Measurements from ENCODE around the gene ULK3. TPM values are rescaled to one million over a fixed set of nuclear protein-coding genes. Genes with fewer than 3 reads are reported as not detected.

Gene ULK3
- total and polyA plus RNA-seq, 2 of the 4 experiments (the other 2 are of a cell fraction) = 11.8 to 22.7 TPM

DNA sequence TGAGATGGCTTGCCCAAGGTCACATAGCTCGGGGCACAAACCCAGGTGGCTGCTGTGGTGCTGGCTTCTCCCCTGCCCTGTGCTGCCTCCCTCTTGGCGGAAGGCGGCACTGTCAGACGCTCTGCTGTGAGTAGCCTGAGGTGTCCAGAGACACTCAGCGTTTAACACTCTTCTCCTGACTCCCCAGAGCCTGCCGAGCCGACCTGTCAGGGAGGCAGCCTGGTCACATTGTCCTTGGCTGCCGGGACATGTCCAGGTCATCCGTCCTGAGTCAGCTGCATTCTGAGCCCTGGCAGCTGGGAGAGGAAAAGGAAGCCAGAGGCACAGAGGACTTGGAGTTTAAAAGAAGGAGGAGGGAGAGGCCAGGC, 25.6 kb downstream of the ULK3 start:
- 21% methylated on average over 3 of the region's 9 CpGs; no CpG with 5 or more reads in 1 of the 2 experiments for WGBS, 2 experiments (ENCODE audit: extremely low coverage in 2 of 2, insufficient read length in 1 of 2)
- H3K4me1 ChIP-seq (ENCODE audit: control insufficient read depth, insufficient read depth, low read length) = no peaks in the 10 kb centered on the region
- no peak overlapping the region for H3K4me2 ChIP-seq (ENCODE audit: low read depth, low read length)
- H4K8ac ChIP-seq (ENCODE audit: low read depth in 2 of 2, low read length in 2 of 2) = no peak overlapping the region
- DNase-seq = peak; percentile 16
- H2AK9ac ChIP-seq (replicated peaks; ENCODE audit: low read depth, low read length, poor library complexity) = peak overlapping the region; percentile 65
- H2BK5ac ChIP-seq (ENCODE audit: low read depth, low read length, poor library complexity, severe bottlenecking) = no peak overlapping the region
- 0 out of 2 replicates have a peak, but pooled peaks cover 4% of the 10 kb centered on the region for H3K9me1 ChIP-seq (ENCODE audit: insufficient read depth, low read length)
- in situ Hi-C loops (cut with MboI; ENCODE audit: low sequenced_read_pairs) (no loop called here), intact Hi-C loops (cut with micrococcal nuclease) (no loop called here), dilution Hi-C loops (cut with HindIII; ENCODE audit: low sequenced_read_pairs, unreplicated experiment) (no loop called here)
- H2AFZ ChIP-seq (replicated peaks; ENCODE audit: low read length, poor library complexity) = peak overlapping the region; percentile 70
- H3K27ac ChIP-seq (ENCODE audit: insufficient read depth, low read length) = no peak overlapping the region
- CTCF ChIA-PET = no interaction called here
- POLR2A ChIA-PET (ENCODE audit: unreplicated experiment) = no interaction called here
- H4K5ac ChIP-seq (ENCODE audit: low read depth, low read length) = no peak overlapping the region
- H3K79me1 ChIP-seq (ENCODE audit: low read depth in 1 of 2, low read length in 2 of 2) = no peaks in the 10 kb centered on the region
- ATAC-seq (ENCODE audit: low read depth) = peak; percentile 77
- H3K27me3 ChIP-seq (ENCODE audit: control insufficient read depth, insufficient read depth, low read length) = peaks cover 21% of the 10 kb centered on the region; the same call in 1 of the 2 replicates
- H2AK5ac ChIP-seq (ENCODE audit: low read depth, low read length) = no peak overlapping the region
- no peak overlapping the region for H3K4me3 ChIP-seq (ENCODE audit: insufficient read depth, low read depth, low read length)
- no peak overlapping the region for H2BK20ac ChIP-seq (ENCODE audit: low read depth, low read length)
- H4K91ac ChIP-seq (ENCODE audit: insufficient read depth, low read depth, low read length) = no peak overlapping the region
- no peaks in the 10 kb centered on the region for H3K9me3 ChIP-seq (ENCODE audit: control insufficient read depth, insufficient read depth, low read length)
- no peaks in the 10 kb centered on the region for H3K36me3 ChIP-seq (ENCODE audit: control insufficient read depth, insufficient read depth, low read length)
- peak; percentile 18; the same call in 1 of the 2 replicates for TF ChIP-seq RAD21 (IDR thresholded peaks at IDR 0.05; ENCODE audit: low read length)
- no peak for TF ChIP-seq NFE2L2 (IDR thresholded peaks at IDR 0.05; ENCODE audit: low read depth, low read length)
- peak; percentile 27 for TF ChIP-seq CTCF (conservative IDR thresholded peaks at IDR 0.05; ENCODE audit: low read depth, low read length)
- H2BK120ac ChIP-seq (ENCODE audit: low read depth, low read length) = no peak overlapping the region
- H4K20me1 ChIP-seq (ENCODE audit: insufficient read depth, low read length) = peaks cover 4% of the 10 kb centered on the region; the same call in 1 of the 2 replicates
- H3K18ac ChIP-seq (ENCODE audit: low read depth, low read length) = no peak overlapping the region
- no peak overlapping the region for H3K23ac ChIP-seq (ENCODE audit: low read depth, low read length)
- no peak overlapping the region for H2BK15ac ChIP-seq (ENCODE audit: low read depth, low read length)
- no peak overlapping the region for H3K14ac ChIP-seq (replicated peaks; ENCODE audit: low read depth, low read length)
- H3K56ac ChIP-seq (ENCODE audit: extremely low read depth, insufficient read depth, low read length) = no peak overlapping the region
- no TSS peak for BruUV-seq (replicated peaks)
- H3K9ac ChIP-seq (ENCODE audit: low read depth, low read length) = no peak overlapping the region
- no peak overlapping the region; the same call in 1 of the 2 replicates for H3K4ac ChIP-seq (ENCODE audit: low read depth, low read length)

All from IMR-90 (cell line).